ENCODE measurements around the gene FAM168A. TPM values are rescaled to one million over a fixed set of nuclear protein-coding genes. Genes with fewer than 3 reads are reported as not detected.

The FAM168A gene
- total RNA-seq, 2 donors from 2014 or later: 15.2 to 17.2 TPM

- no peaks in the 10 kb centered on the region for H3K9me3 Mint-ChIP-seq
Observed at GRCh38 chr11:73388265-73389133, 209.4 kb downstream of the FAM168A start.

DNA sequence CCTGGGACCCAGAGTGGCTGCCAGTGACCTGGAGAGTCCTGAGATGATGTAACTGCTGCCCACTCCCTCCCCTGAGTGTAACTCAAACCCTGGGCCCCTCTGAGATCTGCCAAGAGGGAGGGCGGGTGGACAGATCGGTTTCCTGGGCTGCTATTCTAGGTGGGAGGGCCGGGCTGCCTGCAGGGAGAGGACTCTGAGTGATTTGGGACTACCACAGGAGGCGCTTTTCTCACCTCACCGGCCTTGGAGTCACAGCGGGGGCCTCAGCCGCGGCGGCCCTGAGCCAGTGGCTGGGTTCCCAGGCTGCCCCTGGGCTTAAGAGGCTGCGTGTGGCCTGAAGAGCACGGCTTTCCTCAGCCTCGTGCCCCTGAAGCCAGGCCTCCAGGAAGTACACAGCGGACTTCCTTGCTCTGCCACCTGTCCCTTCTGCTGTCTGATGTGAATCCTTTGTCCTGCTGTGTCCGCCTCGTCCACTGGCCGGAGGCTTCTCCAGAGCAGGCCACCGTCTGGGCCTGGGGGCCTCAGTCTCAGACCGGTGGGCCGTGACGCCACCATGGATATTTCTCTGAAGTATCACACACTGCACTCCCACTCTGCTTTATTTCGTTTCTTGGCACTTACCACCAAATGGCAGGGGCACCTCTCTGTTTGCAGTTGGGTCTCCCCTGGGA lies 210.2 kb downstream of the FAM168A start:
- no peak for ATAC-seq
- Mint-ChIP-seq H3K4me3 (no peak overlapping the region), H3K27ac (peak overlapping the region; percentile 48 to 55), H3K36me3 (no peaks in the 10 kb centered on the region), H3K4me1 (ENCODE audit: low read depth in 2 of 2) (peaks cover 26 to 49% of the 10 kb centered on the region in 2 donors), H3K27me3 (no peaks in the 10 kb centered on the region), H3K9me3 (no peaks in the 10 kb centered on the region)
- DNase-seq (ENCODE audit: low spot score): no peak

More at GRCh38 chr11:73388265-73389133, 209.4 kb downstream of the FAM168A start:
- DNase-seq (ENCODE audit: low spot score) (no peak), ATAC-seq (no peak)
- Mint-ChIP-seq H3K36me3 (no peaks in the 10 kb centered on the region), H3K27ac (peak overlapping the region; percentile 48 to 55), H3K27me3 (no peaks in the 10 kb centered on the region), H3K4me1 (ENCODE audit: low read depth in 2 of 2) (peaks cover 26 to 46% of the 10 kb centered on the region in 2 donors), H3K4me3 (no peak overlapping the region)

GRCh38 chr11:73386546-73386945 lies 211.4 kb downstream of the FAM168A start:
- Mint-ChIP-seq H3K4me3 (no peak overlapping the region), H3K27me3 (no peaks in the 10 kb centered on the region), H3K4me1 (ENCODE audit: low read depth in 2 of 2) (peaks cover 26 to 46% of the 10 kb centered on the region in 2 donors), H3K27ac (peak overlapping the region; percentile 54 to 70), H3K9me3 (no peaks in the 10 kb centered on the region), H3K36me3 (no peaks in the 10 kb centered on the region)
- ATAC-seq (no peak), DNase-seq (ENCODE audit: low spot score) (no peak)

DNA sequence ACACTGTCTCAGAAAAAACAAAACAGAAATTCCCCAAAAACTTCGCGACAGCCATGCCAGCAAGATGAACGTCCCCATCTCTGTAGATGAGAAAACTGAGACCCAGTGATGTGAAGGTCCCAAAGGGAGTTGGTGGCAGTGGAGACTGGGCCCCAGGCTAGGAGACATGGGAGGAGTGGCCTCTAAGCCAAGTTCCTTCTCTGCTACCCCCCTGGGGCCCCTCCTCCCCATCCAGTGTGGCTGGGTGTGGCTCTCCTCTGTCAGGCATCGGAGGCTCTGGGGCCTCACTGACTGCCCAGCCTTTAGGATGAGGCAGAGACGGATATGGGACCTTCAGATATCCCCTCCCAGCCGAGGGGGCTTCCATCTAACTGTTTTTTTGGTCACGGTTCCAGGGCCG lies 211.9 kb downstream of the FAM168A start:
- Mint-ChIP-seq H3K9me3 (no peaks in the 10 kb centered on the region), H3K4me1 (ENCODE audit: low read depth in 2 of 2) (peaks cover 26 to 48% of the 10 kb centered on the region in 2 donors), H3K36me3 (no peaks in the 10 kb centered on the region), H3K27me3 (no peaks in the 10 kb centered on the region), H3K4me3 (no peak overlapping the region), H3K27ac (peak overlapping the region; percentile 54 to 70)
- ATAC-seq (no peak), DNase-seq (ENCODE audit: low spot score) (no peak)

- H3K27me3 Mint-ChIP-seq: no peaks in the 10 kb centered on the region
- H3K4me3 Mint-ChIP-seq: peak overlapping the region; percentile 30
- H3K9me3 Mint-ChIP-seq: no peaks in the 10 kb centered on the region
- peaks cover 26 to 52% of the 10 kb centered on the region in 2 donors for H3K4me1 Mint-ChIP-seq (ENCODE audit: low read depth in 2 of 2)
- peak; percentile 8 to 66 for ATAC-seq
- peak overlapping the region; percentile 54 to 70 for H3K27ac Mint-ChIP-seq
- H3K36me3 Mint-ChIP-seq: no peaks in the 10 kb centered on the region
- no peak for DNase-seq (ENCODE audit: low spot score)
Observed at GRCh38 chr11:73384872-73385689, 212.8 kb downstream of the FAM168A start.

- no peaks in the 10 kb centered on the region for H3K27me3 Mint-ChIP-seq
- peaks cover 20 to 53% of the 10 kb centered on the region in 2 donors for H3K4me1 Mint-ChIP-seq (ENCODE audit: low read depth in 2 of 2)
- H3K4me3 Mint-ChIP-seq: peak overlapping the region; percentile 8
- DNase-seq (ENCODE audit: low spot score): no peak
- ATAC-seq: no peak
- H3K9me3 Mint-ChIP-seq: no peaks in the 10 kb centered on the region
- H3K36me3 Mint-ChIP-seq: no peaks in the 10 kb centered on the region
- peak overlapping the region; percentile 54 to 70 for H3K27ac Mint-ChIP-seq
Observed at GRCh38 chr11:73384531-73384871, 213.4 kb downstream of the FAM168A start.

DNA sequence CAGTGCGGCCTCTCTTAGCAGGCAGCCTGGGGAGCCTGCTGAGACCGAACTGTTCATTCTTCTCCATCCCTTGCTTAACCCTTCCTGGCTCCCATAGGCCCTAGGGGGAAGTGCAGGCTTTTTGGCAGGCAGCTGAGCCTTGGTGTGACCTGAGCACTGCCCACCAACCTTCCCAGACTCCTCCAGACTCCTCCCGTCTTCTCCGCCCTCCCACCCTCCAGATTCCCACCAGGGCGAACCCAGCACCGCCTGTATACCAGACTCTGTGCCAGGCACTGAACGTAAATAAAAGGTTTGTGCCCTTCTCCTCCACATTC lies 213.8 kb downstream of the FAM168A start:
- no peak for DNase-seq (ENCODE audit: low spot score)
- Mint-ChIP-seq H3K4me3 (no peak overlapping the region), H3K9me3 (no peaks in the 10 kb centered on the region), H3K4me1 (ENCODE audit: low read depth in 2 of 2) (peaks cover 21 to 53% of the 10 kb centered on the region in 2 donors), H3K27ac (peak overlapping the region in 1 of 2 donors; percentile 70), H3K27me3 (no peaks in the 10 kb centered on the region), H3K36me3 (no peaks in the 10 kb centered on the region)
- ATAC-seq: no peak

- no peaks in the 10 kb centered on the region for H3K36me3 Mint-ChIP-seq
- no peaks in the 10 kb centered on the region for H3K9me3 Mint-ChIP-seq
Observed at GRCh38 chr11:73383249-73384124, 214.4 kb downstream of the FAM168A start.

GRCh38 chr11:73382747-73383146 lies 215.2 kb downstream of the FAM168A start:
- Mint-ChIP-seq H3K4me3 (no peak overlapping the region), H3K9me3 (no peaks in the 10 kb centered on the region), H3K27me3 (no peaks in the 10 kb centered on the region), H3K4me1 (ENCODE audit: low read depth in 2 of 2) (peaks cover 28 to 56% of the 10 kb centered on the region in 2 donors), H3K27ac (no peak overlapping the region), H3K36me3 (no peaks in the 10 kb centered on the region)
- ATAC-seq (no peak), DNase-seq (ENCODE audit: low spot score) (no peak)

More at GRCh38 chr11:73383249-73384124, 214.4 kb downstream of the FAM168A start:
- DNase-seq (ENCODE audit: low spot score): no peak
- Mint-ChIP-seq H3K4me1 (ENCODE audit: low read depth in 2 of 2) (peaks cover 27 to 56% of the 10 kb centered on the region in 2 donors), H3K4me3 (no peak overlapping the region), H3K27ac (peak overlapping the region in 1 of 2 donors; percentile 70), H3K27me3 (no peaks in the 10 kb centered on the region)
- ATAC-seq: no peak

DNA sequence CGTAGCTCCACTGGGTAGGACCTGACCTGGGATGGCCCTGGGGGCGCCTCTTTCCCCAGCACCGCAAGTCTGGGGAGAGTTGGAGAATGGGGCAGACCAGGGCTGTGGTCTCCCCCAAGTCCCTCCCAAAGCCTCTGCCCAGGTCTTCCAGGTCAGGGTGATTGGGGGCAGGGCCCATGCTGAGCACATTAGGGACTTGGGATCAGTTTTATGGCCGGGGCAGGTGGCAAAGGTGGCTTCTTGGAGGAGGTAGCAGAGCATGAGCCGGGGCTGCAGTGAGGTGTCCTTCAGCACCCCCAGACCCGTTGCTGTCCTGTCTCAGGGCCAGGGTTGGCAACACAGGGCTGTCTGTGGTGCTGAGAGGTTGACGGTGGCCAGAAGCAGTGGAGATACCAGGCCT lies 215.7 kb downstream of the FAM168A start:
- H3K27me3 Mint-ChIP-seq: no peaks in the 10 kb centered on the region
- no peaks in the 10 kb centered on the region for H3K9me3 Mint-ChIP-seq
- no peak overlapping the region for H3K4me3 Mint-ChIP-seq
- H3K4me1 Mint-ChIP-seq (ENCODE audit: low read depth in 2 of 2): peaks cover 29 to 58% of the 10 kb centered on the region in 2 donors
- peaks cover under 1% of the 10 kb centered on the region for H3K36me3 Mint-ChIP-seq
- ATAC-seq: no peak
- H3K27ac Mint-ChIP-seq: no peak overlapping the region
- no peak for DNase-seq (ENCODE audit: low spot score)

DNA sequence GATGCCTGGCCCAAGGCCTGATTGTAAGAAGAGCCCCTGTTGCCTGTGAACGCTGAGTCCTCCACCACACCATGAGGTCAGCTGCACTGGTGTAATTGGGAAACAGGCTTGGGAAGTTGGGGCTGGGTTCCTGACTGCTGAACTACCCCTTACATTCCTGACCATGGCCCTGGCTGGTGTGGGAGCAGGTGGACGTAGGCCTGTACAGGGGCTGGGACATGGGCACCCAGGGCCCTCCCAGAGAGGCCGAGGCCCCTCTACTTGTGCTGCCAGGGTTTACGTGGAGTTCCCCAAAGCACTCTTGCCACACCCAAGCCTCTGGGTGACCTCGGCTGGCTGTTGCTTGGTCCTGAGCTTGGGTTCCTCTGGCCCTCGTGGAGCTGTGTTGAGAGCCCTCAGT lies 216.3 kb downstream of the FAM168A start:
- no peaks in the 10 kb centered on the region for H3K9me3 Mint-ChIP-seq
- H3K4me1 Mint-ChIP-seq (ENCODE audit: low read depth in 2 of 2): peaks cover 34 to 60% of the 10 kb centered on the region in 2 donors
- no peak for ATAC-seq

GRCh38 chr11:73380897-73381410 lies 217.0 kb downstream of the FAM168A start:
- H3K27ac Mint-ChIP-seq: no peak overlapping the region
- H3K36me3 Mint-ChIP-seq: peaks cover 5% of the 10 kb centered on the region
- H3K4me3 Mint-ChIP-seq: no peak overlapping the region
- no peak for DNase-seq (ENCODE audit: low spot score)
- H3K27me3 Mint-ChIP-seq: no peaks in the 10 kb centered on the region
- no peaks in the 10 kb centered on the region for H3K9me3 Mint-ChIP-seq
- H3K4me1 Mint-ChIP-seq (ENCODE audit: low read depth in 2 of 2): peaks cover 34 to 55% of the 10 kb centered on the region in 2 donors
- ATAC-seq: no peak

More for the DNA sequence above, 216.3 kb downstream of the FAM168A start:
- Mint-ChIP-seq H3K27me3 (no peaks in the 10 kb centered on the region), H3K27ac (no peak overlapping the region), H3K4me3 (no peak overlapping the region), H3K36me3 (peaks cover 5% of the 10 kb centered on the region)
- DNase-seq (ENCODE audit: low spot score): no peak

GRCh38 chr11:73380331-73380730 lies 217.6 kb downstream of the FAM168A start:
- no peak for ATAC-seq
- Mint-ChIP-seq H3K9me3 (no peaks in the 10 kb centered on the region), H3K4me1 (ENCODE audit: low read depth in 2 of 2) (peaks cover 33 to 55% of the 10 kb centered on the region in 2 donors), H3K27me3 (no peaks in the 10 kb centered on the region), H3K4me3 (no peak overlapping the region), H3K27ac (no peak overlapping the region), H3K36me3 (peaks cover 5% of the 10 kb centered on the region)
- no peak for DNase-seq (ENCODE audit: low spot score)

Data from natural killer cell treated with Interleukin-12 subunit alpha and Interleukin-12 subunit beta and Interleukin-15 and Interleukin-18, amount 100 ng/mL, for 72 hours (primary cell).